GM21381 (cell line): ENCODE measurements around the gene FUT1.
"Not testable (repeated sequence)": the region's sequence is repeated elsewhere in the genome, so short reads cannot be mapped to it uniquely, and the experiment has no call there.

ENCODE experiments used
- ATAC-seq: cut with Tn5 transposase; IDR thresholded peaks from one replicate; pipeline ENCODE4 v1.9.1; 2021; ENCODE audit warnings: mild to moderate bottlenecking, moderate library complexity; ENCODE audit not compliant: unreplicated experiment

The FUT1 gene

DNA sequence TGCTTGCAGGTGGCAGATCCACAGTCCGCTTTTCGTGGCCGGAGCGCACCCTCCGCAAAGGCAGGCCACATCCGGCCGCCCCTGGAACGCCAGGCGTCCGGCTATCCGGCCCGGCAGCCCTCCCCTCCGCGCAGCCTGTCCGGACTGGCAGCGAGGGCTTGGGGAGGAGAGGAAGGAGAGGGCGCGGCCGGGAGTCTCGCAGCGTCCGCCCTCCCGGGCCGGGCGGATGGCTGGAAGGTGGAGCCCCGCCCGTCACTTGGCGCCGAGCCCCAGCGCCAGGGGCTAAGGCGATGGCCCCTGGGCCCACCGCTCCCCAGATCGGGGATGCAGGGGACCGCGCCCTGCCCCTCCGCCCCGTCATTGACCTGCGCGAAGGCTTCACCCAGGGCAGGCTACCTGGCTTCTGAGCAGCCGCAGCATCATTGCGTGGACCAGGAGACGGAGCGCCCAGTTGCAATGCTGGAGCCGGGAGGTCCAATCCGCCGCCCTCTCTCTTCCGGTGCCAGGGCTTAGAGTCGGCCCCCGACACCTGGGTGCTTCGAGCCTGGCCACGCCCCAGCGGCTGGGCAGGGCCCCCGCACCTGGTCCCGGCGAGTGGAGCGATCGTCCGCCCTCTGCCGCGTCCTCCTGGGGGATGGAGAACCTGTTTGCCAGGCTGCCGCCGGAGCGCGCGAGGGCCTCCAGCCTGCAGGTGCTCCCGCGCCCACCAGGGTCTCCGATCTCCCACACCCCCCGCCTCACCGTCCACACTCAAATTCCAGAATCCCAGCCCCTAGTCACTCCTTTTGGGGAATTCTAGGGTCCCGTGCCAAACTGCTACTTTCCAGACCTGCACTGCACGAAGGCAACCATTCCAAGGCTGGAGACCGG, at the start of gene FUT1:
Gene FUT1, minus strand, starts transcription at position 146 of the 870 bp plus-strand sequence. CDS start 1,360 bp downstream, outside the sequence.
- ATAC-seq = no peak

DNA sequence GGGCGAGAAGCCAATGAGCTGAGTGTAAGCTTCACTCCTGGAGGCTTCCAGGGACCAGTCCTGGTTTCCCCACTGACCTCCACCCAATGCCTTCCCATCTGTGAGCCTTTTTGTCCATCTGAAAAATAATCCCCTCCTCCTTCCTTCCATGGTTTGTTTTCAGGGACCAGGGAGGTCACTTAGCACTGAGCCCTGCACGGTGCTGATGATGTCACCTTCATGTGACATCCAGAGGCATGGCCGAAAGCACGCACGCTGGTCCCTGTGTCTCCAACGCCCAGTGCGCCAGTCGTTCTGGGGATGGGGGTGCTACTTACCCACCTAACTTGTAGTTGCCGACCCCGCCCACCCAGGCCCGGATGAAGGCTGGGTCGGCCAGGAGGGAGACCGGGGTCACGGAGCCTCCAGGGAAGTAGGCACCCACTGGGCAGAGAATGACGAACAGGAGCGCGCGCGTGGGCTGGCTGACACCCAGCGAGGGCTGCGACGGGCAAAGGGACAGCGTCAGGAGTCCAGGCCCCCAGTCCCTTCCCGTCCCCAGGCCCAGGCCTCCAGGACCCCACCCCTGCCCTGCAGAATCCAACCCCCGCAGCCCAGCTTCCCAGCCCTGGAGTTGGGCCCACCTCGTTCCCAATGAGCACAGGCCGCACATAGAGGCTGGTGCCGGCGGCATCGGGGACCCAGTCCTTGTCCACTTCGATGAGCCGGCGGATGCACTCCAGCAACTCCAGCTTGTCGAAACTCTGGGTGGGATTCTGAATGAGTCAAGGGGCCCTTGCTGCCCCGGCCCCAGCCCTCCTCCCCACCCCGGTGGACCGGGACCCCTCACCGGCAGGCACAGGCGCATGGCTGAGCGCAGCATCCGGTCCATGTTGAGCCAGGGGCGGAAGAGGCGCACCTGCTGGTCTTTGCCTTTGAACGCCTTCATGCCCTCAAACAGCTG, 47.2 kb upstream of the FUT1 start:
- no peak for ATAC-seq

DNA sequence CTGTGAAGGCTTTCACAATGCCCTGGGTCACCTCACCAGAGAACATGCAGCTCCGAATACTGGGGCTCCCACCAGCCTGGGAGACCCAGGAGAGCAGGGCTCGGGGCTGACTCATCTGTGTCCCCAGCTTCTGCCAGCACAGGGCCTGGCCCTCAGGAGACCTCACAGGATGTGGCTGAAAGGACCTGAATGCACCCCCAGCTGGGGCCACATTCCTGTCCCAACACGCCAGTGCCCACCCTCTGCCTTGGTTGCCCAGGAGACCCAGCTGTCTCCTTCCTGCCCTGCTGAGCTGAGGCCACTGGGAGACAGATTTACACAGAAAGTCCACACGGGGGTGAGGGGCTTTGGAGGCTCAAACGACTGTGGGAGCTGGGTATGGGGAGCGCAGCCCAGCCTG, 46.5 kb upstream of the FUT1 start:
- no peak for ATAC-seq

DNA sequence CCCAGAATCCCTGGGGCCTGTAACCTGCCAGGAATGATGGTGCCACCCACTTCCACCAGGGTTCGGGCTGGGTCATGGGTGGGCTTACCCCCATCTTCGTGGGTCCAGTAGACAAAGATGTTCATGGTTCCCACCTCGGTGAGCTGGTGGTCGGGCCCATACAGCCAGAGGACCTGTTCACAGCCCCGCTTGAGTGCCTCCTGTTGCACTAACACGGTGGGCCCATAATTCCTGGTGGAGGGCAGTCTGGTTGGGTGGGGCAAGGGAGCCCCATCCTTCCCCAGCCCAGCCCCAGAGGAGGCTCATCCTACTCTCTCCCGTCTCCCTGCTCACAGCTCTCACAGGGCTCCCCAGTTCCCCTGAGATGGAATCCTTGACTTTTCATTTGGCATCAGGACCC, 44.7 kb upstream of the FUT1 start:
- no peak for ATAC-seq

DNA sequence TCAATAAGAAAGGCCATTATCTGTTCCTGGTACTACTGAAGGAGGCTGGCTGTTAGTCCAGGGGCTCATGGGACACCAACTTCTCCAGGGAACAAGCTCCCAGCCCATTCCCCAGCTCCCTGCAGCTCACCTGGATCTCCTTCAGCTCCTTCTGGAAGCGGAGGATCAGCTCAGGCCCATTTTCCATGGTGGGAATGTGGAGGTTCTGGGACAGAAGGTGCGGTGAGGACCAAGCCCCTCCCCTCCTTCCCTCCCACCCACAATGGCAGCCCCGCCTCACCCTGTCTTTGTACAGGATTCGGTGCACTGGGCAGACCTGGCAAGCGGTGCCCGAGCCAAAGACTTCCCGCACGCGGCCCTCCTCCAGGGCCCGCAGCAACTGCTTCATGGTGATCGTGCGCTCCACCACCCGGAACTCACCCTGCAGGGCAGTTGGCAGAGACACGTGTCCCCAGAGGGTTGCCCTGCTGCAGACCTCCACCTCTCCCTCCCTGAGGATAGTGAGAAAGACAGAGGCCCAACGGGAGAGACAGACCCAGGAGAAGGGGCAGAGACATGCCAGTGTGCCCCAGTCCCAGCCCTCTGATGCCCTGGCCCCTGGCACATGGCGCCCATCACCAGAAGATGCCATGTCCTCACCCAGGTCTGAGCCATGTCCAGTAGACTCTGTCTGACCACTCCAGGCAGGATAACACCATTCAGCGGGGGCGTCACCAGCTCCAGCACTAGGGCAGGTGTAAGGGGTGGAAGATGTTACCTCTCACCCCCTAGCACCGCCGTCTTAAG, 44.0 kb upstream of the FUT1 start:
- no peak for ATAC-seq

DNA sequence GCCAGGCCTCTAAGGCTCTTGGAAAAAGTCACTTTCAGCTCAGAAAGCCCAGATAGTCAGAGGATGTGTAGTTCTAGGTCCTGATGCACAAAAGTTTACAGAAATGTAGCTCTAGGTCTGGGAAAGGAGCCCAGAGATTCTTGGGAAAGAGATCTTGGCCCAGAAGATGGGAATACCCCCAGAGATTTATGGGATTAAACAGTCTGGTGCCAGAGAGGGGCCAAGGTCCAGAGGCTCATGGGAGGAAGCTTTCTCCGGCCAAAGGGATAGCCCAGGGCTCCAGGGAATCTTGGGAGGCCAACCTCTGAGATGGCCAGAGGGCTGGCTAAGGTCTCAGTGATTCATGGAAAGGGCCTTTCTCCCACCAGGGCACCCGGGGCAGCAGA, 43.2 kb upstream of the FUT1 start:
- ATAC-seq = no peak

DNA sequence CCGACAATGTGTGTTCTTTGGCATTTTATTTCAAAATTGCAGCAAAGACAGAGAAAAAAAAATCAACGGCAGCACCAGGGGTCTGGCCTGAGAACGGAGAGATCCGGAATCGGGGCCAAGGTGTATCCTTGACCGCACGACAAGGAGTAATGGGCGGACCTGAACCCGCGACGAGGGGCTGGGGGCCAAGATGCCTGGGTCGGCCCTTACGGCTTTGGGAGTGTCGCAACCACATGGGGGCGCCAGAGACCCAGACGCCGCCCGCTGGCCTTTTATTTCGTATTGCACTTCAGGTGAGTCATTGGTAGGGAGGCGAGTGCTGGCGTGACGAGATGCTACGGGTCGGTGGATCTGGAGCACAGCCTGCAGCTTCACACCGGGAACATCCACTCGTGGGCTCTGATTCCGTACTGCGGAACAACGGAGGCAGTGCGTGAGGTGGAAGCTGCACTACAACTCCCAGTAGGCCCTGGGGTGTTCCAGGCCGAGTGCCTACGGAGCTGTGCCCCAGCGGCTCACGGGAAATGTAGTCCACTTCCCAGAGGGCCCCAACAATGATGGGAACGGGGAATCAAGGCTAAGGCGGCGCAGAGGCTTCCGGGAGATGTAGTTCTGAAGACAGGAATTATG, 42.7 kb upstream of the FUT1 start:
- ATAC-seq = peak; percentile 79

DNA sequence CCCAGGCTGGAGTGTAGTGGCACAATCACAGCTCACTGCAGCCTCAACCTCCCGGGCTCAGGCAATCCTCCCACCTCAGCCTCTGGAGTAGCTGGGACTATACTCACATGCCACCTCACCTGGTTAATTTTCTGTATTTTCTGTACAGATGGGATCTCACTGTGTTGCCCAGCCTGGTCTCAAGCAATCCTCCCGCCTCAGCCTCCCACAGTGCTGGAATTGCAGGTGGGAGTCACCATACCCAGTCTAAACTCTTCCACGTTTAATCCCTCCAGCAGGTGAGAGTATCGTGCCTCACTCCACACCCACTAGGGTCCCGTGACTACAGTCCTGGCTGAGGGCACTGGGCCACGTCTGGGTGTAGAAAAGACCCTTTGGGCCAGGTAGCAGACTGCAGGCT, 41.9 kb upstream of the FUT1 start:
- ATAC-seq = no peak

DNA sequence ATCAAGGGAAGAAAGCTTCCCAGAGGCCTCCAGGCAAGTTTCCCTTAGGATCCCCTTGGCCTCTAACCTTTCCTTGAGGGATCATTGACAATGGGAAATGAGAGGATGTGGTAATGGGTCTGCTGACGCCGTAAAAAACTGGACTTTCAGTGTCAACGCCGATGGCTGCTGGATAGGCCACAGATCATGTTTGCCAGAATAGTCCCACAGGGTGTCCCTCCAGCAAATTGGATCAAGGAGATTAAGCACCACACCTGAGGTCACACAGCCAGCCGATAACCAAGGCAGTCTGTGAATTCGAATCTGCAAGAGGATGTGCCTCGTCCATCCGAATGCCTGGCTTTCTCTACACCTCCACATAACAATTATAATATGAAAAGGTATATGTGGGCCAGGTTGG, 40.8 kb upstream of the FUT1 start:
- no peak for ATAC-seq

DNA sequence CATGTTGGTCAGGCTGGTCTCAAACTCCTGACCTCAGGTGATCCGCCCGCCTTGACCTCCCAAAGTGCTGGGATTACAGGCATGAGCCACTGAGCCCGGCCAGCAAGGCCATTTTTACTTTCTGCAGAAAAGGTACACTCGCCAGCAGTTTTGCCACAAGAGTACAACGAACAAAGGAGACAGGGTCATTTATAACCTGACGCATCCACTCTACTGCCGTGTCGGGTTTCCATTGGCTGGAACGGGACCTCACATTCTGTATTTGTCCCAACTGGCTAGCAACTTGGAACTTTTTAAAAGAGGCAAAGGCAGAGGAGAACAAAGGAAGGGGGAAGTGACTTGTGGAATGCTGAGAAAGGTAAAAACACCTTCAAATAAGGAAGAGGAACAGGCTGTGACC, 34.9 kb upstream of the FUT1 start:
- ATAC-seq = not testable (repeated sequence)

DNA sequence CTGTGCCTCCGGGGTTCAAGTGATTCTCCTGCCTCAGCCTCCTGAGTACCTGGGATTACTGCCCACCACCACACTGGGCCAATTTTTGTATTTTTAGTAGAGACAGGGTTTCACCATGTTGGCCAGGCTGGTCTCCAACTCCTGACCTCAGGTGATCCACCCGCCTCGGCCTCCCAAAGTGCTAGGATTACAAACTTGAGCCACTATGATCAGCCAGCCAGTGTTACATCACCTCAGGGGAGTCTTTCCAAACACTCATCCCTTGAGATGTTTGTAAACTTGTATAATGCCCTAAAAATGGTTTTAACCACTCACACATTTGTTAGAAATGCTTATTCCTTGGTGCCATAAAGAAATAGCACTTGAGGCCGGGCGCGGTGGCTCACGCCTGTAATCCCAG, 34.0 kb upstream of the FUT1 start:
- ATAC-seq = not testable (repeated sequence)

DNA sequence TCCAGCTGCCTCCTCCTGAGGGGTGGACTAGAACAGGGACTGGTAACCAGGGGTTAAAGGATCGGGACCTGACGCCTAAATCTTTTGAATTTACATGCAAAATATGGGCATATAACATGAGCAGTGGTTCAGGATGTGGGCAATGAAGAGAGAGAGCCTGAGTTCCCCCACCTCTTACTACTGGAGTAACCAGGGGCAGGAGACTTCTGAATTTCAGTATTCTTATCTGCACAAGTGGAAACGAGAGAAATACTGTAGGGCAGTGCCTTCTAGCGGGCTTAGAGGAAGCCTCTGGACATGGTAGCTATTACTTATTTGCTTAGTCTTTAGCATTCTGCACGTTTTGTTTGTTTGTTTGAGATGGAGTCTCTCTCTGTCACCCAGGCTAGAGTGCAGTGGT, 32.1 kb upstream of the FUT1 start:
- ATAC-seq = no peak

DNA sequence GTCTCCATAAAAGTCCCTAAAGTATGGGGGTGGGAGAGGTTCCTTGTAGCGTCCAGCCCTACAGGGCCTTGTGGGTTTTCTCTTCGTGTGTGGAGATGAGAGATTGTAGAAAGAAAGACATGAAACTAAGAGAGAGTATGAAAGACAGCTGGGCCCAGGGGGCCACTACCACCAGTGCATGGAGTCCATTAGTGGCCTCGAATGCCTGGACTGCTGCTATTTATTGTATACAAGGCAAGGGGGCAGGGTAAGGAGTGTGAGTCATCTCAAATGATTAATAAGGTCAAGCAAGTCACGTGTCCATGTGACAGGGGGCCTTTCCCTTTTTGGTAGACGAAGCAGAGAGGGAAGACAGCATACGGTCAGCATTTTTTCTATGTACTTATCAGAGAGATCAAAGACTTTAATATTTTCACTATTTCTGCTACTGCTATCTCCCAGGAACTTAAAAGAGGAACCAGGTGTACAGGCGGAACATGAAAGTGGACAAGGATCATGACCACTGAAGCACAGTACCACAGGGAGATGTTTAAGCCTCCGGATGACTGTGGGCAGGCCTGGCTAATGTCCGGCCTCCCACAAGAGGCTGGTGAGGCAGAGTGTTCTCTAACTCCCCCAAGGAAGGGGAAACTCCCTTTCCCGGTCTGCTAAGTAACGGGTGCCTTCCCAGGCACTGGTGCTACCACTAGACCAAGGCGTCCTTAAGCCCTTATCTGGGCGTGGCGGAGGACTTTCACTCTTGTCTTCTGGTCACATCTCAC, 28.4 kb upstream of the FUT1 start:
- no peak for ATAC-seq

DNA sequence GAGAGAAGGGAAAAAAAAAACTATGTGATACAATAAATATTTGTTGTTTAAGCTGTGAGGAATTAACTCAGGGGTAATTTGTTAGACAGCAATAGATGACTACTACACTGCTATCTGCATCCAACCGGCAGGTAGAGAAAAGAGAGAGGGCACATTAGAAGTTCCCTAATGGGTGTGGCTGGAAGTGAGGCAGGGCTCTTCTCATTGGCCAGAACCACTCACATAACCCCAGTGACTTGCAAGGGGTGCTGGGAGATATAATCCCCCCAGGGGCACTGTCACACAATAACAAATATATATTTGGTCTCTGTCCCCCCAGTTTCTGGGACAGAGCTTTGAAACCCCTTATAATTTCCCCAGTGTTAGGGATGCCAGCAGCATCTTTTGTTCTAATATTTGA, 27.2 kb upstream of the FUT1 start:
- ATAC-seq = no peak

DNA sequence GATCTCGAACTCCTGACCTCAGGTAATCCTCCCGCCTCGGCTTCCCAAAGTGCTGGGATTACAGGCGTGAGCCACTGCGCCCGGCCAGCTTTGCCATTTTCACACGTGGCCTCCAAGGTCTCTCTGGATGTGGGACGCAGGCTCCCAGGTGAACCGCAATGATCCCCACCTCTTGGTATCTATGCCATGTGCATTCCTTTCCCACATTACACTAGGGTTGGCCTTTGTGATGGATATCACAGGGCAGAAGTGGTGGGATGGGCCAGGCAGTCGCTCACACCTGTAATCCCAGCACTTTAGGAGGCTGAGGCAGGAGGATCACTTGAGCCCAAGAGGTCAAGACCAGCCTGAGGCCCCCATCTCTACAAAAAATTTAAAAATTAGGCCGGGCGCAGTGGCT, 25.3 kb upstream of the FUT1 start:
- ATAC-seq = no peak

DNA sequence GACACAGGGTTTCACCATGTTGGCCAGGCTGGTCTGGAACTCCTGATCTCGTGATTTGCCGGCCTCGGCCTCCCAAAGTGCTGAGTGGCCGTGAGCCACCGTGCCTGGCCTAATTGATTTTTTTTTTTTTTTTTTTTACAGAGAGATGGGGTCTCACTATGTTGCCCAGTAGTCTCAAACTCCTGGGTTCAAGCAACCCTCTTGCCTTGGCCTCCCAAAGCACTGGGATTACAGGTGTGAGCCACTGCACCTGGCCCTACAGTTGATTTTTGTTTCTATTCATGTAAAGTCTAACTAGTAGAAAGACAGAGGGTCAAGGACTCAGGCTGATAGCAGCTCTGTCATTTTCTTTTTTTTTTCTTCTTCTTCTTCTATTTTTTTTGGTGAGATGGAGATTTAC, 24.7 kb upstream of the FUT1 start:
- no peak for ATAC-seq

DNA sequence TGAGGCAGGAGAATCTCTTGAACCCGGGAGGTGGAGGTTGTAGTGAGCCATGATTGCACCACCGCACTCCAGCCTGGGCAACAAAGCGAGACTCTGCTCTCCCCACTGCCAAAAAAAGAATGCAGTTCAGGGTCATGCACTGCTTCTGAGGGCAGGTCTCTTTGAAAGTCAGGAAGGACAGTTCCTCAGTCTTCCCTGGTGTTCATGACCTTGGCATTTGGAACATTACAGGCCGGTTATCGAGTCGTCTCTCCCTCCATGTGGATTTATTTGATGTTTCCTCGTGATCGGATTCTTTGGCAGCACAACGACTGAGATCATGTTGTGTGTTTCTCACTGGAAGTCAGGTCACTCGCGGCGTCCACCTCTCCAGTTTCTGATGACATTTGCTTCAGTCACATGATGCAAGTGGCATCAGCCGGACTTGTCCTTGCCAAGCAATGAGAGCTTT, 20.1 kb upstream of the FUT1 start:
- no peak for ATAC-seq

DNA sequence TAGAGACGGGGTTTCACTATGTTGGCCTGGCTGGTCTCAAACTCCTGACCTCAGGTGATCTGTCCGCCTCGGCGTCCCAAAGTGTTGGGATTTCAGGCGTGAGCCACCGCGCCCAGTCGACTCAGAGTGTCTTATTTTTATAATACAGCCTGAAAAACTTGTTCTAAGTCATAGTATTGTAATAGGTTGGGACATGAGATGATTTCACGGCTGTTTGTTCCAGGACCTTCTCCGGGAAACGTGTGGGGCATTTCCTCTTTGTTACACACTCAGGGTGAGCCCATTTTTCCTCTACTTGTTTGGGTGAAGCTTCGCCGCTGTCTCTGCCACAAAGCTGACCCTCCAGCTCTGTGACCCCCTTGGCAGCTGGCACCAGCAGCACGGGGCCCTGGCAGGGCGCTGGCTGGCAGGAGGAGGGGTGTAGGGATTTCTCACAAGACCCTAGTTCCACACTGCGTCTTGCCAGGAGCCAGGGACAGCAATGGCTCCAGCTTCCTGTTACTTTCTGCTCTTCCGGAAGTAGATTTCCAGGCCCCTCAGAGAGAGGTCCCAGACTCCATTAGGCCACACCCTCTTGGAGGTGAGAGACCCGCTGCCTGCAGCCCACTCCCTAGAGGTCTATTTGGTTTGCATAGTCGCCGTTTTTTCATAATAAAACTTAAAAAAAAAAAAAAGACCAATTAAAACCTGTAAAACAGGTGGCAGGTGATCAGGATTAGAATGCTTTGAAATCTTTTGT, 18.5 kb upstream of the FUT1 start:
- ATAC-seq = no peak

DNA sequence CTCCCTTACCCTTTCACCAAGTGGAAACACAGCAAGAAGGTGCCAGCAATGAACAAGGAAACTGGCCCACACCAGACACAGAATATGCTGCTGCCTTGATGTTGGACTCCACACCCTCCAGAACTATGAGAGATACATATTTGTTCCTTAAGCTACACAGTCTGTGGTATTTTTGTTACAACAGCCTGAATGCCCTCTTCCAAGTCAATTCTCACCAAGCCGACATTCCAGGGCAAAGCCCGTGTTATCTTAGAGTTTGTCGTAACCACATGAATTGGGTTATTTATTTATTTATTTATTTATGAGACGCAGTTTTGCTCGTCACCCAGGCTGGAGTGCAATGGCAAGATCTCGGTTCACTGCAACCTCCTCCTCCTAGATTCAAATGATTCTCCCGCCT, 17.8 kb upstream of the FUT1 start:
- ATAC-seq = no peak
